HepG2 (cell line): ENCODE data around the gene SPAG5. TPM values are rescaled to one million over a fixed set of nuclear protein-coding genes. Genes with fewer than 3 reads are reported as not detected.

Experiments used
- ATAC-seq: fragments of 200-7000 bp; cut with Tn5 transposase; 3 replicates; pipeline ENCODE4 v1.9.1; 2020; ENCODE audit warnings: mild to moderate bottlenecking, moderate library complexity
- BruUV-seq: library from RNA; stranded (reverse); fragments of 400-500 nt; replicated peaks from 2 replicates; lab custom pipeline; 2021; lab: Mats Ljungman, UMichigan
- CTCF ChIA-PET: fragments of 300-600 bp; formaldehyde crosslinking; extraction: SDS; loops from one replicate; lab custom pipeline; 2021; ENCODE audit warnings: low total read pairs, inconsistent platforms, low intra/inter-chr PET ratio; lab: Yijun Ruan, JAX
- POLR2A ChIA-PET: fragments of 350-600 bp; sonication (Branson Sonifier 250); formaldehyde crosslinking; loops from one replicate; lab custom pipeline; 2020; ENCODE audit warnings: antibody characterized with exemption, inconsistent platforms; lab: Yijun Ruan, JAX
- DNase-seq: peaks from one replicate; pipeline ENCODE4 v3.0.0-alpha.2; 2015; ENCODE audit warnings: low spot score
- FAIRE-seq: peaks from 3 replicates; lab custom pipeline; 2011; peaks lifted over from hg19 to GRCh38; lab: Jason Lieb, UNC
- H2AFZ ChIP-seq: one replicate; pipeline ENCODE4 v1.6.1; 2011; ENCODE audit warnings: low read length, inconsistent platforms
- H3K27ac ChIP-seq: fragments of 300-600 bp; 3 replicates; pipeline ENCODE4 v1.8.0; 2011; ENCODE audit warnings: mixed run types, mild to moderate bottlenecking, mixed read lengths, low read length, inconsistent platforms; ENCODE audit not compliant: insufficient read depth; ENCODE audit errors: extremely low read length
- H3K27me3 ChIP-seq, 2 experiments: fragments of 200-600 bp in 1 of 2; 2 replicates in 1 of 2; 3 replicates in 1 of 2; pipeline versions ENCODE4 v1.6.0 to v1.8.0; 2011; ENCODE audit warnings: low read length in 2 of 2, mild to moderate bottlenecking in 2 of 2, moderate library complexity in 2 of 2, inconsistent platforms in 1 of 2; ENCODE audit not compliant: insufficient read depth in 2 of 2, control insufficient read depth in 1 of 2
- H3K36me3 ChIP-seq, 2 experiments: fragments of 200-600 bp in 1 of 2; replicated peaks in 1 of 2; 2 replicates in 1 of 2; 3 replicates in 1 of 2; pipeline versions ENCODE4 v1.5.1 to v1.8.0; 2011; ENCODE audit warnings: low read length in 2 of 2, inconsistent platforms in 1 of 2; ENCODE audit not compliant: insufficient read depth in 2 of 2, control insufficient read depth in 1 of 2
- H3K4me1 ChIP-seq: 2 replicates; pipeline ENCODE4 v1.5.1; 2012; ENCODE audit warnings: low read length, inconsistent platforms; ENCODE audit not compliant: insufficient read depth
- H3K4me2 ChIP-seq: 2 replicates; pipeline ENCODE4 v1.6.0; 2011; ENCODE audit warnings: low read depth, low read length, inconsistent platforms
- H3K4me3 ChIP-seq, 3 experiments: fragments of 200-600 bp in 1 of 3; sonication (generic), shearing (Covaris generic) in 1 of 3; replicated peaks in 1 of 3; 2 replicates each; pipeline ENCODE4 v1.5.1; 2011 to 2016; ENCODE audit warnings: low read length in 3 of 3, inconsistent platforms in 2 of 3, low read depth in 2 of 3, mild to moderate bottlenecking in 2 of 3, control low read depth in 1 of 3, mixed read lengths in 1 of 3; ENCODE audit not compliant: insufficient read depth in 1 of 3
- H3K79me2 ChIP-seq: one replicate; pipeline ENCODE4 v1.6.1; 2011; ENCODE audit warnings: low read length, inconsistent platforms; ENCODE audit not compliant: insufficient read depth
- H3K9ac ChIP-seq: 2 replicates; pipeline ENCODE4 v1.6.0; 2011; ENCODE audit warnings: mild to moderate bottlenecking, low read depth, low read length, inconsistent platforms; ENCODE audit not compliant: insufficient read depth
- H3K9me3 ChIP-seq: 2 replicates; pipeline ENCODE4 v1.5.1; 2012; ENCODE audit warnings: mild to moderate bottlenecking, low read length
- H4K20me1 ChIP-seq: 2 replicates; pipeline ENCODE4 v1.6.0; 2011; ENCODE audit warnings: inconsistent platforms, mild to moderate bottlenecking, low read length, moderate library complexity; ENCODE audit not compliant: insufficient read depth
- CCDC6 ChIP-seq: sonication (generic); formaldehyde crosslinking; IDR thresholded peaks from 2 replicates; pipeline ENCODE4 v1.8.1; 2022; ENCODE audit warnings: mild to moderate bottlenecking, missing genetic modification reagents, moderate library complexity
- CEBPG ChIP-seq: IDR thresholded peaks from 2 replicates; pipeline ENCODE4 v1.6.1; 2016
- EZH2 ChIP-seq: conservative IDR thresholded peaks from 2 replicates; pipeline ENCODE4 v1.6.1; 2012; ENCODE audit warnings: mild to moderate bottlenecking, low read depth, low read length, moderate library complexity
- GPN1 ChIP-seq: sonication (generic); formaldehyde crosslinking; IDR thresholded peaks from 2 replicates; pipeline ENCODE4 v1.5.1; 2020; ENCODE audit warnings: missing genetic modification reagents, borderline replicate concordance
- KDM2A ChIP-seq: sonication (generic); formaldehyde crosslinking; IDR thresholded peaks from 2 replicates; pipeline ENCODE4 v1.4.0; 2020; ENCODE audit warnings: low read depth, missing genetic modification reagents, borderline replicate concordance
- KDM5B ChIP-seq: sonication (generic); formaldehyde crosslinking; IDR thresholded peaks from 2 replicates; pipeline ENCODE4 v1.4.0; 2020; ENCODE audit warnings: missing genetic modification reagents, mild to moderate bottlenecking, borderline replicate concordance
- SALL1 ChIP-seq: sonication (generic); formaldehyde crosslinking; IDR thresholded peaks from 2 replicates; pipeline ENCODE4 v1.8.0; 2022; ENCODE audit warnings: mild to moderate bottlenecking, missing genetic modification reagents
- SMC3 ChIP-seq: IDR thresholded peaks from 2 replicates; pipeline ENCODE4 v1.6.1; 2011; ENCODE audit warnings: low read length, improper control_type of control experiment
- TBX3 ChIP-seq: fragments of 450-650 bp; IDR thresholded peaks from 2 replicates; pipeline ENCODE4 v1.6.1; 2017; ENCODE audit warnings: antibody characterized with exemption, mild to moderate bottlenecking, inconsistent platforms, borderline replicate concordance
- XRCC5 ChIP-seq: fragments of 200-400 bp; formaldehyde crosslinking; optimal IDR thresholded peaks from 2 replicates; pipeline ENCODE3; 2017; ENCODE audit warnings: mild to moderate bottlenecking, low read length
- ZFX ChIP-seq: sonication (generic); formaldehyde crosslinking; IDR thresholded peaks from 2 replicates; pipeline ENCODE4 v1.4.0; 2020; ENCODE audit warnings: mild to moderate bottlenecking, low read depth, missing genetic modification reagents, moderate library complexity
- ZNF274 ChIP-seq: sonication (generic); formaldehyde crosslinking; IDR thresholded peaks from 2 replicates; pipeline ENCODE4 v1.5.1; 2020; ENCODE audit warnings: mild to moderate bottlenecking, missing genetic modification reagents
- ZNF598 ChIP-seq: sonication (generic); formaldehyde crosslinking; IDR thresholded peaks from 2 replicates; pipeline ENCODE4 v1.5.1; 2020; ENCODE audit warnings: mild to moderate bottlenecking, missing genetic modification reagents, borderline replicate concordance
- WGBS: methylation state at CpG from one replicate; pipeline ENCODE4 v1.1.6; 2017; ENCODE audit warnings: low lambda C conversion rate; 5-methylcytosine and 5-hydroxymethylcytosine counted together
- in situ Hi-C: cut with HindIII; loops from 2 replicates; pipeline ENCODE4 v1.10.0; 2017; ENCODE audit warnings: low pct_unique_long_range_greater_than_20kb; ENCODE audit not compliant: extremely low pct_ligation_motif_present
- intact Hi-C: fragments of 100-400 bp; cut with micrococcal nuclease; formaldehyde crosslinking; loops from one replicate; pipeline ENCODE4 v1.10.0; 2022; ENCODE audit not compliant: unreplicated experiment
- polyA plus RNA-seq, 8 experiments: library from polyadenylated mRNA; depleted of rRNA in 3 of 8; stranded (reverse) in 7 of 8; unstranded in 1 of 8; fragments of >200 nt; fragmentation: Illumina TruSeq in 4 of 8; extraction: Trizol in 4 of 8; gene quantifications; 2 replicates each; pipeline versions ENCODE4 v1.2.1 to v1.2.3, GENCODE V29; 2011 to 2016; ENCODE audit warnings: low read depth in 4 of 8, missing spikeins in 1 of 8, mixed read lengths in 1 of 8; ENCODE audit not compliant: insufficient read depth in 1 of 8
- total RNA-seq, 5 experiments: library from RNA; depleted of rRNA; stranded (reverse); fragments of >200 nt; fragmentation: Illumina TruSeq; extraction: Trizol; gene quantifications; 2 replicates each; pipeline ENCODE4 v1.2.3, GENCODE V29; 2016; ENCODE audit warnings: low read depth in 1 of 5
- TF ChIP-seq, protein P1 (sequence below), 2 experiments: sonication (generic) in 1 of 2; formaldehyde crosslinking in 1 of 2; IDR thresholded peaks; 2 replicates each; pipeline versions ENCODE4 v1.4.0 to v1.6.1; 2018 to 2020; ENCODE audit warnings: missing genetic modification reagents in 2 of 2, borderline replicate concordance in 1 of 2, low read depth in 1 of 2, mild to moderate bottlenecking in 1 of 2, missing biosample characterization in 1 of 2

Gene SPAG5
- total and polyA plus RNA-seq, 2 of the 13 experiments (the other 11 are each of a cell fraction or from before 2014, with no cell fraction given), result 41.4 to 98.0 TPM

DNA sequence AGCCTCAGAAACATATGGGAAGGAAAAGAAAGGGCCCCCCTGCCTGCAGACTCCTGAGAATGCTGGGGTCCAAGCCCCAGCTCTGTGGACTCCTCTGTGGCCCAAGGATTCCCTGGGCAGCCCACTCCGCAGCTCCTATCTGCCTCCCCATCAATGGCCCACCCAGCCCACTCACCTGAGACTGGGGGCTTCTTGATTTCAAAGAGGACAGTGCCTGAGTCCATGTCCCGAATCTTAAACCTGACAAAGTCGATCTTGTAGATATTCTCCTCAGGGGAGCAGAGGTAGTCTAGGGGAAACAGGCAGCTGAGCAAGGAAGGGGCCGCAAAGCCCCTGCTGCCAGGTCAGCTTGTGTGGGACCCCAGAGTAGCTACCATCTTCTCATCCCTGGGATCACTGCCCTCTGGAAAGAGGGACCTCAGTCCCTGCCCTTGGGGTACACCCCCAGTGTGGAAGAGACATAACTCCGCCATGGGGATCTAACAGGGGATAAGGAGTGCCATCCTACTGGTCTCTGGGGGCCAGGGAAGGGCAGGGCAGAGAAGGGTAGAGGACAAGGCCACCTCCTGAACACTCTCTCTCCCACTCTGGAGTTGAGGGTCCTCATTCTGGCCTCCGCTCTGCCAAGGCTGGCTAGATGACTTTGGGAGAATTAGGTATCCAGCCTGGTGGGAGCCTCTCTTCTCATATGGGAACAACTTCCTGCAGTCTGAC is 50.3 kb downstream of the SPAG5 start:
- no TSS peak for BruUV-seq
- WGBS, result 85% methylated on average over 3 of the region's 6 CpGs
- TF ChIP-seq ZNF274 (peak; percentile 10; the same call in 1 of the 2 replicates), CEBPG (no peak), ZNF598 (CRISPR knock-in tag) (0 out of 2 replicates have a peak, but pooled peaks have one; percentile 14), EZH2 (no peak)
- TF ChIP-seq, all 625 proteins: peak for 2

DNA sequence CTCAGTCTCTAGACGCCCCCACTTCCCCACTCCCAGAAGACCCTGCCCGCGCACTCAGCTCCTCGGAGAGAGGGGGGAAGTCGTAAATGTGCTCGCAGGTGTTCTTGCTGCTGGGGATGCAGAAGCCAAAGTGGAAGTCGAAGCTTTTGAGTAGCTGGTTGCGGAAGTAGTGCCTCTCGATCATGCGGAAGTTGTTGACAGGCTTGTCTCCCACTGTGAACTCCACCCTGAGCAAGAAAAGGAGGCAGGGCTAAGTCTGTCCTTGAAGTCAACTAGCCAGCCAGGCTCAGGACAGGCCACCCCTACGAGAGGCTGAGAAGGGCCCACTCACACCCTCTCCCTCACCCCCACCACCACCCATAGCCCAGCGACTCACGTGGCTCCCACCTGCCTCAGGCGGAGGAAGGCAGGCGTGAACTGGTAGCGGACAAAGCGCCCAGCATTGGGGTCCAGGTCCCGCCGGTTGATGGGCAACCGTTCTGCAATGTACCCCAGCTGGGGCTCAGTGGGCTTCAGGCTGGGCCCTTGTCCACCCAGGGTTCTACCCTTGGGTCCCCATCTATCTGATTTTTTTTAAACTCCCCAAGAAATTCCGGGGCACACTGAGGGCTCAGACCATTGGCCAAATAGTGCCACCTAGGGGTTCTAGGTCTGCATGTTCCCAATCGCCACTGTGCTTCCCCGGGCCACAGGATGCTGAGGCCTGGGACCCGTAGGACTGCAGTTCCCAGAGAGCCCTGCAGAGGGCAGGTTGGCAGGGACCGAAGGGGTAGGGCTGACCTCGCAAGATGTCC is 51.0 kb downstream of the SPAG5 start:
- Histone ChIP-seq H3K9ac (no peak overlapping the region), H3K9me3 (no peaks in the 10 kb centered on the region), H3K4me3 (no peak overlapping the region), H2AFZ (no peak overlapping the region), H3K36me3 (no peaks in the 10 kb centered on the region), H3K4me1 (peaks cover 31% of the 10 kb centered on the region), H3K27me3 (no peaks in the 10 kb centered on the region), H3K79me2 (no peaks in the 10 kb centered on the region), H3K4me2 (no peak overlapping the region), H4K20me1 (no peaks in the 10 kb centered on the region), H3K27ac (no peak overlapping the region)
- in situ Hi-C loops, result no loop called here
- peak; percentile 81 for FAIRE-seq
- DNase-seq, result peak; percentile 60
- no TSS peak for BruUV-seq
- ChIA-PET CTCF (interaction anchor here (1.1 to 1.9 kb wide), 2 partner anchors 66 to 67 kb away, joined by 3 to 5 read pairs; partner anchors contain the start of gene RSKR), POLR2A (no interaction called here)
- intact Hi-C loops, result loop anchor here (2.0 kb wide), 1 partner anchor 65 kb away; no protein-coding TSS in a partner anchor
- peak; percentile 60 for ATAC-seq
- 72% methylated on average over 14 of the region's 26 CpGs for WGBS
- TF ChIP-seq, protein P1, sequence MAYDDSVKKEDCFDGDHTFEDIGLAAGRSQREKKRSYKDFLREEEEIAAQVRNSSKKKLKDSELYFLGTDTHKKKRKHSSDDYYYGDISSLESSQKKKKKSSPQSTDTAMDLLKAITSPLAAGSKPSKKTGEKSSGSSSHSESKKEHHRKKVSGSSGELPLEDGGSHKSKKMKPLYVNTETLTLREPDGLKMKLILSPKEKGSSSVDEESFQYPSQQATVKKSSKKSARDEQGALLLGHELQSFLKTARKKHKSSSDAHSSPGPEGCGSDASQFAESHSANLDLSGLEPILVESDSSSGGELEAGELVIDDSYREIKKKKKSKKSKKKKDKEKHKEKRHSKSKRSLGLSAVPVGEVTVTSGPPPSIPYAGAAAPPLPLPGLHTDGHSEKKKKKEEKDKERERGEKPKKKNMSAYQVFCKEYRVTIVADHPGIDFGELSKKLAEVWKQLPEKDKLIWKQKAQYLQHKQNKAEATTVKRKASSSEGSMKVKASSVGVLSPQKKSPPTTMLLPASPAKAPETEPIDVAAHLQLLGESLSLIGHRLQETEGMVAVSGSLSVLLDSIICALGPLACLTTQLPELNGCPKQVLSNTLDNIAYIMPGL (CRISPR knock-in tag; IDR thresholded peaks at IDR 0.05; ENCODE audit: borderline replicate concordance in 1 of 2, low read depth in 1 of 2), result 0 out of 4 replicates have a peak, but pooled peaks of 1 of the 2 experiments have one; percentile 23
- TF ChIP-seq ZFX (CRISPR knock-in tag), result peak; percentile 31; the same call in 1 of the 2 replicates
- no peak for TF ChIP-seq TBX3
- 0 out of 2 replicates have a peak, but pooled peaks have one; percentile 10 for TF ChIP-seq SALL1
- no peak for TF ChIP-seq CCDC6 (CRISPR knock-in tag)
- no peak for TF ChIP-seq GPN1 (CRISPR knock-in tag)
- peak; percentile 18; the same call in 1 of the 2 replicates for TF ChIP-seq SMC3
- TF ChIP-seq KDM2A, result peak; percentile 58
- peak; percentile 91 for TF ChIP-seq XRCC5
- 0 out of 2 replicates have a peak, but pooled peaks have one; percentile 12 for TF ChIP-seq KDM5B (CRISPR knock-in tag)

More for the DNA sequence above, 50.3 kb downstream of the SPAG5 start:
- Histone ChIP-seq H3K9me3 (no peaks in the 10 kb centered on the region), H3K36me3 (peaks cover 0 to 2% of the 10 kb centered on the region in 2 experiments; a peak in 1 of 5 replicates), H4K20me1 (no peaks in the 10 kb centered on the region), H3K27ac (no peak overlapping the region), H3K27me3 (no peaks in the 10 kb centered on the region), H2AFZ (no peak overlapping the region), H3K4me3 (no peak overlapping the region), H3K79me2 (no peaks in the 10 kb centered on the region), H3K9ac (no peak overlapping the region), H3K4me2 (no peak overlapping the region), H3K4me1 (peaks cover 39% of the 10 kb centered on the region)
- CTCF ChIA-PET, result interaction anchor here (1.1 to 1.9 kb wide), 2 partner anchors 65 to 67 kb away, joined by 3 to 5 read pairs; partner anchors contain the start of gene RSKR
- POLR2A ChIA-PET, result no interaction called here
- no peak for ATAC-seq
- intact Hi-C loops, result loop anchor here (2.0 kb wide), 1 partner anchor 64 kb away; no protein-coding TSS in a partner anchor
- no peak for DNase-seq
- in situ Hi-C loops, result no loop called here
- no peak for FAIRE-seq
